ENCODE results near the gene PCK1. TPM values are rescaled to one million over a fixed set of nuclear protein-coding genes. Genes with fewer than 3 reads are reported as not detected.

Gene PCK1
- total and polyA plus RNA-seq, 5 donors: 0.25 to 4.1 (median 0.80) TPM

DNA sequence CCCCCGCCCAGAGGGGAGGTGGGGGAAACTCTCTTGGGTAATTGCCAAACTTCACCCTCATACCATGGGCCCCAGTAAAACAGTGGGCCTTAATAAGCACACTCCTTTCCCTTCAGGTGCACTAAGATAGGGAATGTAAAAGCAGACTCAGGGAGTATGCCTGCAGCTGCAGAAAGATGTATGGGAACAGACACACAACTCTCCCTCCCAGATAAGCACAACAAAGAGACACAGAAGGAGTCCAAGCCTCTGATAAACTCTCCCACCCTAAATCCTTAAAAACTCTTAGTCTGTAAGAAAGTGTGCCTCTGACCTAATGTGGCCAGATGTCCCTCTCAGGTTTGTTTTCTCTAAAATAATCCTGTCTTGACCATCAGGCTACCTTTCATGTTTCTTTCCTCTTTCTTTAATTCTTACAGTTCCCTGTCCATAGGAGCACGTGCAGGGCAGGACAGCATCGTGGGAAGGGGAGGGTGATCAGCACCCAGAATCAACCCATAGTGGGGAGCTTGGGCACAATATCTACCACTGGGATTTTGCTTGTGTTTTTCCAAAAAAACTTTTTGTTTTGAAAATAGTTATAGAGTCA lies 24.7 kb upstream of the PCK1 start:
- Histone ChIP-seq H3K4me1 (ENCODE audit: control insufficient read depth, insufficient read depth, low read length) (no peaks in the 10 kb centered on the region), H3K4me3 (ENCODE audit: low read length) (no peak overlapping the region), H3K9me3 (ENCODE audit: control insufficient read depth, low read length) (peaks cover 7% of the 10 kb centered on the region), H3K27ac (ENCODE audit: low read length) (no peak overlapping the region), H3K27me3 (ENCODE audit: control insufficient read depth, insufficient read depth) (no peaks in the 10 kb centered on the region)
- WGBS: 66% methylated on average over 3 of the region's 3 CpGs
- ATAC-seq: no peak
- no peak for DNase-seq
- intact Hi-C loops (cut with DNase I): no loop called here

DNA sequence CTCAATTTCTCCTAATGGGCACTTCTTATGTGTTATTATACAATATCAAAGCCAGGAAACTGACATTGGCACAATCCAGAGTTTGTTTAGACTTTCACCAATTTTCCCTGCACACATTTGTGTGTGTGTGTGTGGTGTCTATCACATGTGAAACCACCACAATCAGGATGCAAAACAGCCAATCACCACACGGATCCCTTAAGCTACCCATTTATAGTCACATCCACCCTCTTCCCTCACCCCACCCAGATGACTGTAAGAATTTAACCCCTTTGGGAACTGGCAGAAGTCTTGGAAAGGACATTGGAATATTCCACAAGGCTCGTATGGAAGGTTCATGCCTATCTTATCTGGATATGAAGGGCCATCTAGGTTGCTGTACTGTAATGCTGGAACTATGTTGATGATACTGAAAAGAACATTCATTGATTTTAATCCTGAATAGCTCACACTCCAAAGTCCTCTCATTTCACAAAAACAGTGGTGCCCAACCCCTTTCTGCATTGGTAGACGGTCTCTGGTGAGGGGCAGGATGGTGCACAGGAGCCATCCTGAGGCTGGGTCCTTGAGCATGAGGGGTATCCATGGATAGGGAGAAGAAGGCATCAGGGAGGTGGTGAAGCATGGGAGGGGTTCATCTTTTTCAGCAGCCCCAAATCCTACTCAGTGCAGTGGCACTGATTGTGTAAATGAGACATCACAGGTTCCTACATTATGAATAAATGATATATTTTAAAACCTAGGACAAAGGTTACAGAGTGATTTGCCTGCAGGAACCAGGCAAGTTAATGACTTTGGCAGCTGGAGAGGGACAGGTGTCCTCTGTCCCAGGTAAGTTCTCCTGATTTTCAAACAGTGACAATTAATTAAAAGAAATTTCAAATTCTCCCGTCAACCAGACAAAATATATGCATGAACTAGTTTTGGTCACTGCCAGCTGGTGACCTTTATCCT lies 23.9 kb upstream of the PCK1 start:
- DNase-seq (no peak), ATAC-seq (no peak)
- no peak overlapping the region for H3K4me3 ChIP-seq (ENCODE audit: low read length)
- H3K27ac ChIP-seq (ENCODE audit: low read length): no peak overlapping the region
- no peaks in the 10 kb centered on the region for H3K27me3 ChIP-seq (ENCODE audit: control insufficient read depth, insufficient read depth)
- H3K4me1 ChIP-seq (ENCODE audit: control insufficient read depth, insufficient read depth, low read length): no peaks in the 10 kb centered on the region
- intact Hi-C loops (cut with DNase I): no loop called here
- H3K9me3 ChIP-seq (ENCODE audit: control insufficient read depth, low read length): peaks cover 7% of the 10 kb centered on the region
- 68% methylated on average over 4 of the region's 4 CpGs for WGBS

DNA sequence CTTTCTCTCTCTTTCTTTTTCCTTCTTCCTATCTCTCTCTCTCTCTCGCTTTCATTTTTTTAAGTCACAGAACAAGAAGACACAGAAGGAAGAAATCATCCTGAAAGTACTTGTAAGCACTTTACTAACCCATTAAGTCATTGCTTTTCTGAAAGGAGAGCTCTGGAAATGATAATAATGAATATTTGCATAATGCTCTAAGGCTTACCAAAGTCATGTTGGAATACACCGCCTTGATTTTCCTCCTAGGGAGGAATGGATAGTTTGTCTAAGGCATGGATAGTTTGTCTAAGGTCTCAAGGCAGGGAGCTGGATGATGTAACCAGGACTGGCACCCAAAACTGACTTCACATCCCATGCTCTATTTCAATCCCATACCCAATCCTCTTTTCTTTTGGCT lies 23.1 kb upstream of the PCK1 start:
- Histone ChIP-seq H3K9me3 (ENCODE audit: control insufficient read depth, low read length) (peaks cover 7% of the 10 kb centered on the region), H3K4me1 (ENCODE audit: control insufficient read depth, insufficient read depth, low read length) (no peaks in the 10 kb centered on the region), H3K4me3 (ENCODE audit: low read length) (no peak overlapping the region), H3K27me3 (ENCODE audit: control insufficient read depth, insufficient read depth) (no peaks in the 10 kb centered on the region), H3K27ac (ENCODE audit: low read length) (no peak overlapping the region)
- DNase-seq (no peak), ATAC-seq (no peak)
- WGBS: 87% methylated on average over 2 of the region's 2 CpGs
- intact Hi-C loops (cut with DNase I): no loop called here

DNA sequence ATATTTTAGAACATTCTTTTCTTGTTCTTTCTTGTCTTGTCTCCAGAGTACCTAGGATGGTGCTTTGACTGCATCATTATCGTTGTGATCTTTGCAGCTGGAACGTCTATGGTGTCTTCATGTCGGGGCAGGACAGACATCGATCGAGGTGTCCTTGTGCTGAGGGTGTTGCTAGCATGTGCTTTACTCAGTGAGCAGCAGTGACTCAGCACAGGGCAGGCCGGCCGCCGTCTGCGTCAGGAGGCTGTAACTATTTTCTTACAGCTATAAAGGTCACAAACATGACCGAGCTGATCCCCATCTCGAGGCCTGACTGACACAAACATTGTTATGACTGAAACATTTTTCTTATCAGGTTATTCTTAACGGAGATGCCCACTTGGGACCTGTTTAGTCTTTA lies 21.0 kb upstream of the PCK1 start:
- Histone ChIP-seq H3K9me3 (ENCODE audit: control insufficient read depth, low read length) (peaks cover 7% of the 10 kb centered on the region), H3K27ac (ENCODE audit: low read length) (no peak overlapping the region), H3K27me3 (ENCODE audit: control insufficient read depth, insufficient read depth) (no peaks in the 10 kb centered on the region), H3K4me3 (ENCODE audit: low read length) (no peak overlapping the region), H3K4me1 (ENCODE audit: control insufficient read depth, insufficient read depth, low read length) (no peaks in the 10 kb centered on the region)
- ATAC-seq (no peak), DNase-seq (no peak)
- intact Hi-C loops (cut with DNase I): no loop called here
- WGBS: 78% methylated on average over 12 of the region's 12 CpGs

DNA sequence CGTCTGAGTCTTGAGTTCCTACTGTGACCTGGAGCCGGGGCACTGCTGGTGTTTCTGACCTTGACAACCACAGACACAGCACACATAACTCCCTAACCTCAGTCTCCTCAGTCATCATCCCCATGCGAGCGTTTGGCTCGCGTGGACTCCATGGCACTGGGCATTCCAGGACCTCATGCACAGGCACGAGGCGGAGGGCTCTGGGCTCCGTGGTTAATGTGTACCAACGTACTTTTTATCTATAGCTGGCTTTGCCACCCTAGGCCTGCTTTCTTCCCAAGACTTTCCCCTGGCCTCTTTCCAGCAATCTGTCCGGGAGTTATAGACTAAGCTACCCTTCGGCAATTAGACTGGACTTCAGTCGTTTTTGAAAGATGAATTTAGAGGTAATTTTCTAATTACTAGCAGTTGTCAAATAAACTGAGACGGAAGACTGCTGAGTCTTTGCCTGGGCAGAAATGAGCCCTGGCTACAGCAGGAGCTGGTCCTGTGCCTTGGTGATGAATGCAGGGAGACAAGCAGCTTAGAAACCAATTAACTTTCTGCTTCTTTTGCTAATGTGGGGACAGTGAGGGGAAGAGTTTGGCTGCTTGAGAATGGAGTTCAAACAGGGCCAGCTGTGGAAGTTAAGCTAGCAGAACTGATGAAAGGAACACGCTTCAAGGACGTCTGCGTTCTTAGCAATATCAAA lies 19.9 kb upstream of the PCK1 start:
- no peaks in the 10 kb centered on the region for H3K27me3 ChIP-seq (ENCODE audit: control insufficient read depth, insufficient read depth)
- DNase-seq: no peak
- ATAC-seq: no peak
- no peaks in the 10 kb centered on the region for H3K4me1 ChIP-seq (ENCODE audit: control insufficient read depth, insufficient read depth, low read length)
- H3K4me3 ChIP-seq (ENCODE audit: low read length): no peak overlapping the region
- peaks cover 7% of the 10 kb centered on the region for H3K9me3 ChIP-seq (ENCODE audit: control insufficient read depth, low read length)
- intact Hi-C loops (cut with DNase I): no loop called here
- H3K27ac ChIP-seq (ENCODE audit: low read length): no peak overlapping the region
- 72% methylated on average over 17 of the region's 17 CpGs for WGBS

DNA sequence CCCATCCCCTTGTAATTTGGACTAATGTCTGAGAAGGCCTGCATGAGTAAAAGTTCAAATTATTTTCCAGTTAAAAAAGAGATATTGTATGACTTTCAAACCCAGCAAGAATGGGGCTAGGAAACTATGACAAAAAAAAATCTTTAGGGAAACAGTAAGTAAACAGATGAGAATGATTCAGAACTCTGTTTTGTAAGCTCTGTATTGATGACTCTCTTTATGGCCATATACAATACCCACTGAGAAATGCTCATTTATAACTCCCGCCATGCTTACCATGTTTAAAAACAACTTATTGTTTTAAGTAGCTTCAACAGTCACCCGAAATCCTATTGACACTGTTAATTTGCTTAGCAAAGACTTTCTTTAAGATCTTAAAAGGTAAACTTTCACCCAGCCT lies 17.2 kb upstream of the PCK1 start:
- Histone ChIP-seq H3K9me3 (ENCODE audit: control insufficient read depth, low read length) (peaks cover under 1% of the 10 kb centered on the region), H3K4me1 (ENCODE audit: control insufficient read depth, insufficient read depth, low read length) (no peaks in the 10 kb centered on the region), H3K4me3 (ENCODE audit: low read length) (no peak overlapping the region), H3K27me3 (ENCODE audit: control insufficient read depth, insufficient read depth) (no peaks in the 10 kb centered on the region), H3K27ac (ENCODE audit: low read length) (no peak overlapping the region)
- DNase-seq (no peak), ATAC-seq (no peak)
- intact Hi-C loops (cut with DNase I): no loop called here
- WGBS: 78% methylated on average over 2 of the region's 2 CpGs

DNA sequence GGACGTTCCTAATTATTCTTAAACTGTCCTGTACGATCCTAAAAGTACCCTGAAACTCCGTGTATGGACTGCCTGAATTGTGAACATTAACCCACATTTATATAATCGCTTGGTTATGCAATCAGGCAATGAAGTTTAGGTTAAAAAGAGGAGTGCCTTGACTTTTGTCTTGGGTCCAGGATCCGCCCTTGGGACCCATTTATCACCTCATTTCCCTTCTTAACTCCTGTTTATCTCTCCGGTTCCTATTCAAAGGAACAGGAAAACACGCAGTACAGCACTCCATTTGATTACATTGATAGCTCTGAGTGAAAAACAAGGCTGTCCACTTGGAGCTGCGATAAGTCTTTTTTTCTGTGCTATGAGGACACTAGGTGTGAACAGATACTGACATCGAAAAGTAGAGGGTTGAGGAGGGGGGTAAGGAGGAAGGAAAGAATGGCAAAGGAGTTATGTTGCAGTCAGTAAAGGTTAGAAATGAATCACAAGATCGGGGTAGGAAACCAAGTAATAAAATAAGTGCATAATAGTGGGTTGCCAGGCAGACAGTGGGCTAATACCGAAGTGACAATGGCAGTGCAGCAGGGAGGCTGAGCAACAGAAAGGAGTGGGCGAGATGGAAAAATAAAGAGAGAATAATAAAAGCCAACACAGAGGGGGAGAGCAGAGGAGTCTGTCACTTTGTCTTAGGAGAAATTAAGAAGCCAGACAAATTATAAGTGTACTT lies 15.9 kb upstream of the PCK1 start:
- DNase-seq (no peak), ATAC-seq (peak in 1 of 2 donors; percentile 57)
- WGBS: 40% methylated on average over 12 of the region's 12 CpGs
- H3K27me3 ChIP-seq (ENCODE audit: control insufficient read depth, insufficient read depth): no peaks in the 10 kb centered on the region
- no peak overlapping the region for H3K27ac ChIP-seq (ENCODE audit: low read length)
- H3K4me1 ChIP-seq (ENCODE audit: control insufficient read depth, insufficient read depth, low read length): no peaks in the 10 kb centered on the region
- no peak overlapping the region for H3K4me3 ChIP-seq (ENCODE audit: low read length)
- intact Hi-C loops (cut with DNase I): no loop called here
- no peaks in the 10 kb centered on the region for H3K9me3 ChIP-seq (ENCODE audit: control insufficient read depth, low read length)

DNA sequence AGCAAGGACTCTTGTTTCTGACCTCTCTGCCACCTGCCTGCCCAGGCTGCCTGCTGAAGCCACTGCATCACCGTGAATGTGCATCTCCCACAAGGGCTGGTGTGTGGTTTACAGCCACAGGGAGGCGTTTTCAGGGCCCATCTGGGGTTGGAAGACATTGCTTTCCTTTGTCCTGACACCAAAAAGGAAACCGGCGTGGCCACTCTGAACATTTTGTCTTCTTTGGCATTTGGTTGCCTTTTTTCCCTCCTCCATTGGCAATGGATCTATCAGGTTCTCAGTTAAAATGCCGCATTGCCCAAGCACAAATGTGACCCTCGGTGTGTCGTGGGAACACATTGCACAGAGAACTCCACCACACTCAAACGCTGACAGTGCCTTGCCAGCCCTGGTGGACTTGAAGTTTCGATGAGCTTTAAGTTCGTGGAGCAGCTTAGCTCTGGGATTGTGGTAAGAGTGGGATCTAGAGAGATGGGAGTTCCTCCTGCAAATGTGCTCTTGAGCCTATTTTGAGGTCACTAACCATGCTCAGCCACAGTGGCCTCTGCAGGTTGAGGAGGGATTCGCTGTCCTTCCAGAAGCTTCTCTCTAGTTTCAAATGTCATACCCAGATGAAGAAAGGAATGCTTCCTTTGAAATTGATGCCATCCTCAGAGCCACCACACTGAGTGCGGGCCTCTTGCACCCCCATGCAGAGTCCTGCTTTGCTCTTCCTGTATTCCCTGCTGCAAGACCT lies 14.8 kb upstream of the PCK1 start:
- Histone ChIP-seq H3K9me3 (ENCODE audit: control insufficient read depth, low read length) (no peaks in the 10 kb centered on the region), H3K27ac (ENCODE audit: low read length) (no peak overlapping the region), H3K4me1 (ENCODE audit: control insufficient read depth, insufficient read depth, low read length) (no peaks in the 10 kb centered on the region), H3K4me3 (ENCODE audit: low read length) (no peak overlapping the region), H3K27me3 (ENCODE audit: control insufficient read depth, insufficient read depth) (no peaks in the 10 kb centered on the region)
- no peak for ATAC-seq
- 89% methylated on average over 12 of the region's 12 CpGs for WGBS
- DNase-seq: no peak
- intact Hi-C loops (cut with DNase I): no loop called here

DNA sequence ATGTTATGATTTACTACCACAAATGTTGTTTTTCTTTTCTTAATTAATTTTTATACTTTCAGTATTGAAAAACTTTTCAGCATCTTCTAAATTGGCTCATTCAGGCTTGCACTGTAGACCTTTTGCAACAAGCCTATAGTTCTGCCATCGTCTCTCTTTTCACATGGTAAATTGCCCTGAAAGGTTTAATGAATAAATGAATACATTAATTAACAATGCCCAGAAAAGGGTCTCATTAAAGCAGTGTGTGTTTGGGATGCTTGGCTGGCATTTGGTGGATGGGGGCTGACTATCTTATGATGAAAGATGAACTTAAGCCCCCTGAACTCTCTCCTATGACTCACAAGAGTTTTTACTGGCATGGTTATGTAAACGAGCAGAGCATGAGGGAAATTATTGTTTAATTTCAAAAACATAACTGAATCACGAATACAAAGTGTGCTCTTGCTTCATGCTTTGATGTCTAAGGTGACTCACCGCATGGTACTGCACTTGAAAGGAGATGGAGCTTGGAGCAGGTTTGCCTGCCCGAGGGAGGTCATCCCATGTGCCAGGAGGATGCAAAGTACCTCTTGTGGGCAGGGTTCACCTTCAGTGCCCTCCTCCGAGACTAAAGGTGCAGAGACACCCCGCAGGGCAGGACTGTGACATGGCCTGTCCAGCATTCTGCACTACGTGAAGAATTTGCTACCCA lies 13.8 kb upstream of the PCK1 start:
- 84% methylated on average over 8 of the region's 8 CpGs for WGBS
- Histone ChIP-seq H3K4me1 (ENCODE audit: control insufficient read depth, insufficient read depth, low read length) (no peaks in the 10 kb centered on the region), H3K27me3 (ENCODE audit: control insufficient read depth, insufficient read depth) (no peaks in the 10 kb centered on the region), H3K9me3 (ENCODE audit: control insufficient read depth, low read length) (no peaks in the 10 kb centered on the region), H3K27ac (ENCODE audit: low read length) (no peak overlapping the region), H3K4me3 (ENCODE audit: low read length) (no peak overlapping the region)
- ATAC-seq (no peak), DNase-seq (no peak)
- intact Hi-C loops (cut with DNase I): no loop called here

All from right cardiac atrium (tissue), 5 donors.